NCI-H1417 (cell line): ENCODE data around the gene DSN1.
"Not testable (repeated sequence)": the region's sequence is repeated elsewhere in the genome, so short reads cannot be mapped to it uniquely, and the experiment has no call there.

Experiments used
- DNase-seq, 3 experiments: peaks; one replicate each; lab custom pipeline; 2025; lab: John Stamatoyannopoulos, UW

Gene DSN1

GRCh38 chr20:36773597-36774390 lies at the start of gene DSN1:
TSS of gene DSN1 (minus strand) at chr20:36773763. CDS start at chr20:36771458, 2,305 bp downstream.
- DNase-seq: peak; percentile 97 to 99 (median 99)

GRCh38 chr20:36823121-36823520 lies 49.6 kb upstream of the DSN1 start:
- no peak for DNase-seq

- DNase-seq: no peak
Measured at GRCh38 chr20:36821964-36822437, 48.4 kb upstream of the DSN1 start.

GRCh38 chr20:36820928-36821327 lies 47.4 kb upstream of the DSN1 start:
- no peak for DNase-seq

- DNase-seq: no peak
Measured at GRCh38 chr20:36820073-36820472, 46.5 kb upstream of the DSN1 start.

GRCh38 chr20:36819659-36820058 lies 46.1 kb upstream of the DSN1 start:
- peak in 2 of 3 experiments; percentile 29 to 87 for DNase-seq

GRCh38 chr20:36818861-36819260 lies 45.3 kb upstream of the DSN1 start:
- DNase-seq: no peak

- no peak for DNase-seq
Measured at GRCh38 chr20:36818185-36818584, 44.6 kb upstream of the DSN1 start.

- DNase-seq: no peak
Measured at GRCh38 chr20:36817496-36817895, 43.9 kb upstream of the DSN1 start.

GRCh38 chr20:36815454-36816091 lies 42.0 kb upstream of the DSN1 start:
- no peak for DNase-seq

GRCh38 chr20:36812594-36813463 lies 39.3 kb upstream of the DSN1 start:
- peak in 2 of 3 experiments; percentile 13 to 35 for DNase-seq

GRCh38 chr20:36808317-36809257 lies 35.0 kb upstream of the DSN1 start:
- DNase-seq: peak in 1 of 3 experiments; percentile 28

- no peak for DNase-seq
Measured at GRCh38 chr20:36806049-36806448, 32.5 kb upstream of the DSN1 start.

GRCh38 chr20:36805396-36805795 lies 31.8 kb upstream of the DSN1 start:
- no peak for DNase-seq

- DNase-seq: no peak
Measured at GRCh38 chr20:36804425-36804824, 30.9 kb upstream of the DSN1 start.

- no peak for DNase-seq
Measured at GRCh38 chr20:36802326-36803222, 29.0 kb upstream of the DSN1 start.

GRCh38 chr20:36800410-36800809 lies 26.8 kb upstream of the DSN1 start:
- no peak for DNase-seq

- DNase-seq: not testable (repeated sequence)
Measured at GRCh38 chr20:36799313-36799712, 25.8 kb upstream of the DSN1 start.

GRCh38 chr20:36796875-36797274 lies 23.3 kb upstream of the DSN1 start:
- DNase-seq: no peak

GRCh38 chr20:36796117-36796516 lies 22.6 kb upstream of the DSN1 start:
- no peak for DNase-seq
